Measurements from ENCODE around the gene BLVRA. TPM values are rescaled to one million over a fixed set of nuclear protein-coding genes. Genes with fewer than 3 reads are reported as not detected.

BLVRA gene
- total RNA-seq, 1 experiment from 2014 or later: 40.7 TPM

GRCh38 chr7:43787771-43788170, 29.3 kb downstream of the BLVRA start:
- H3K27ac Mint-ChIP-seq: peak overlapping the region in 1 of 3 experiments; percentile 58; a peak in 2 of 7 replicates
- H4K20me1 ChIP-seq (ENCODE audit: control insufficient read depth, insufficient read depth, insufficient read length): no peaks in the 10 kb centered on the region
- no peak overlapping the region for H3K4me3 Mint-ChIP-seq
- H2AFZ ChIP-seq (ENCODE audit: low read length): no peak overlapping the region
- no peak overlapping the region for H3T11ph ChIP-seq (ENCODE audit: low read length)
- no peak overlapping the region for H3K4me2 ChIP-seq (ENCODE audit: insufficient read depth, insufficient read length, low read length)
- no peak overlapping the region for H2BK5ac ChIP-seq (ENCODE audit: insufficient read length, low read length)
- no peak overlapping the region for H2BK12ac ChIP-seq (ENCODE audit: insufficient read length, low read depth, low read length)
- no peak overlapping the region for H3K4ac ChIP-seq (ENCODE audit: low read depth, low read length)
- no peaks in the 10 kb centered on the region for H3K79me1 ChIP-seq (ENCODE audit: insufficient read depth, low read depth, low read length, poor library complexity, severe bottlenecking)
- no peaks in the 10 kb centered on the region for H3K4me1 ChIP-seq (ENCODE audit: insufficient read depth, low read length)
- H3K23ac ChIP-seq (ENCODE audit: insufficient read length, low read depth, low read length): no peak overlapping the region
- no peak overlapping the region for H4K91ac ChIP-seq (ENCODE audit: insufficient read length, low read depth, low read length)
- no peaks in the 10 kb centered on the region; the same call in 1 of the 2 replicates for H3K27me3 Mint-ChIP-seq (ENCODE audit: low read depth)
- H3K36me3 Mint-ChIP-seq (ENCODE audit: insufficient read depth in 1 of 3, low read depth in 3 of 3): peaks cover 8 to 26% (median 19%) of the 10 kb centered on the region in 3 experiments; a peak in 6 of 7 replicates
- H3K27me3 ChIP-seq (ENCODE audit: insufficient read depth, low read length): 0 out of 2 replicates have a peak, but pooled peaks cover 2% of the 10 kb centered on the region
- no peaks in the 10 kb centered on the region for H3K79me2 ChIP-seq (ENCODE audit: insufficient read depth, low read length)
- no CpG with 5 or more reads among the region's 14 CpGs for WGBS (ENCODE audit: extremely low coverage, insufficient read length, low lambda C conversion rate)
- TF ChIP-seq CTCF (conservative IDR thresholded peaks at IDR 0.05): no peak
- no peak overlapping the region for H2BK15ac ChIP-seq (ENCODE audit: low read depth, low read length)
- no peak for DNase-seq
- no peak overlapping the region for H3K18ac ChIP-seq (ENCODE audit: insufficient read length, low read depth, low read length)
- no peak overlapping the region for H2BK120ac ChIP-seq (ENCODE audit: low read depth, low read length, poor library complexity, severe bottlenecking)
- H2BK20ac ChIP-seq (ENCODE audit: low read depth, low read length, poor library complexity, severe bottlenecking): no peak overlapping the region
- no peak overlapping the region for H3K27ac ChIP-seq (ENCODE audit: insufficient read length, low read depth, low read length)
- no peaks in the 10 kb centered on the region for H3K9me3 ChIP-seq (ENCODE audit: control insufficient read depth, low read depth, low read length)
- H4K5ac ChIP-seq (ENCODE audit: insufficient read length, low read depth, low read length): no peak overlapping the region
- H3K9ac ChIP-seq (ENCODE audit: extremely low read depth, insufficient read length, low read length): no peak overlapping the region
- H3K9me3 Mint-ChIP-seq: no peaks in the 10 kb centered on the region
- no peak overlapping the region for H2AK5ac ChIP-seq (ENCODE audit: insufficient read length, low read length)
- no peaks in the 10 kb centered on the region for H3K23me2 ChIP-seq (ENCODE audit: insufficient read length, low read depth, low read length, poor library complexity, severe bottlenecking)
- no peak overlapping the region for H4K8ac ChIP-seq (replicated peaks; ENCODE audit: insufficient read length, low read depth, low read length)
- no peak overlapping the region; the same call in 1 of the 2 replicates for H3K14ac ChIP-seq (ENCODE audit: insufficient read depth, low read length)
- no peaks in the 10 kb centered on the region for H3K4me1 Mint-ChIP-seq
- H3K56ac ChIP-seq (ENCODE audit: insufficient read length, low read depth, low read length): no peak overlapping the region

Data from H9 (cell line).